ENCODE results near the gene ZNF782.
"Not testable (repeated sequence)": the region's sequence is repeated elsewhere in the genome, so short reads cannot be mapped to it uniquely, and the experiment has no call there.

ZNF782 gene

DNA sequence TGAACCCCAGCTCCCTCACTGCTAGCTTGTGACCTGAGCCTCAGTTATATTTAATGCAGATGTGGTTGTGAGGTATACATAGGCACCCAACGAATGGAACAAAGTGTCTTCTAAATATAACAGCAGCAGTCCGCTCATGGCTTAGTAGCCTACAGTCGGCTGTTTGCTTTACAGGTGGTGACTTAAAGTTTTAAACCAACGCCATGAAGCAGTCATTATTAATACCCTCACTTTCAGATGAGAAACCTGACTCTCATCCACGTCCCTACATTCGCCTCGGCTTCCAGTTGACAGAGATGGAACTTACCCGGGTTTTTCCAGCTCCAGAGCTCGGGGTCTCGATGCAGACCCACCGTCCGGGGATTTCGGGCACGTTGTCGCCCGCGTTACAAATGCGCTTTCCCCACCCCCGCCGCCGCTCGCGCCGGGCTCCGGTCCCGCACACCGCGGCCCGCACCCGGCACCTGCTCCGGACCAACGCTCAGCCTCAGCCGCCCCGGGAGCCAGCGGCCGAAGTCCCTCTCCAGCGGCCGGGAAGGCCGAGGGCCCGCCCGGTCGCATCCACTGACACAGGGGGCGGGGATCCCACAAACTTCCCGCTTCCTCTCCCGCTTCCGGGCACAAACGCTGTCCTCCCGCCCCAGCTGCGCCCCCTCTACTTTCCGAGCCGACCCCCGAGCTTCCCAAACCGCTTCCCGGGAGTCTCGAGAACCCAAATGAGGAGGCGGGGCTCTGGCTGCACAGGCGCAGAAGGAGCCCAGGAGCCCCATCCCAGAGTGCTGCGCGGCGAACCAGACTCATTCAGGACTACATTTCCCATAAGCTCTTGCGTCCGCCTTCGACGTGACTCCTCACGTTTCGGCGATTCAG, at the start of gene ZNF782:
TSS of gene ZNF782 (minus strand) at position 734 of the 870 bp plus-strand sequence. CDS start 2,553 bp downstream, outside the sequence.
- peak; percentile 97 to 99 for DNase-seq

DNA sequence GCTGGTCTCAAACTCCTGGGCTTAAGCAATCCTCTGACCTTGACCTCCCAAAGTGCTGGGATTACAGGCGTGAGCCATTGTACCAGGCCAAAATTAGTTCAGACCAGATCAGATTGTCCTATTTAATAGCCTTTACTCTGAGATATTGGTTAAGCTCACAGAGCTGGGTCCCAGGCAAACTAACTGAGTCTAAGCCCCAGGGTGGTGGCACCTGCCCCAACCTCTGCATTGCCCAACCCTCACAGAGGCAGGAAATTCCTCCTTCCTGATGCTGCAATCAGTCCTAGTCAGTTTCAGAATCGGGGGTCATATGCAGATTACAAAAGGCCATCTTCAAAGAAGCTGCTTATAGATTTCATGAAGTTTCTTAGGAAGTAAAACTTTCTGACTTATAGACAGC, 45.7 kb upstream of the ZNF782 start:
- not testable (repeated sequence) for DNase-seq

DNA sequence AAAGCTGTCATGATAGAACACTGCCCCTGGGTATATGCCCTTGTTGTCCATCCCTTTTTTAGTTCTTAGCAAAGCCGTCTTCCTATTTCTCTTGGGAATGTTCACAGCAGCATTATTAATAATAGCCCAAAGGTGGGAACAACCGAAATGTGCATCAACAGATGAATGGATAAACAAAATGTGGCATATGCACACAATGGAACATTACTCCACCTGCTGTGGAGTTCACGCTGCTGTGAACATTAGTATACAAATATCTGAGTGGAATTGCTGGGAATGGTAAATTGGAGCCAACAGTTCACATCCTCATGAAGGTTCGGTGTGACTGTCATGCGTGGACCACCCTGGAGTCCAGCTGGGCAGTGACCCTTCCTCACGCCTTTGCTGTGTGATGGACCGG, 37.8 kb upstream of the ZNF782 start:
- no peak for DNase-seq

DNA sequence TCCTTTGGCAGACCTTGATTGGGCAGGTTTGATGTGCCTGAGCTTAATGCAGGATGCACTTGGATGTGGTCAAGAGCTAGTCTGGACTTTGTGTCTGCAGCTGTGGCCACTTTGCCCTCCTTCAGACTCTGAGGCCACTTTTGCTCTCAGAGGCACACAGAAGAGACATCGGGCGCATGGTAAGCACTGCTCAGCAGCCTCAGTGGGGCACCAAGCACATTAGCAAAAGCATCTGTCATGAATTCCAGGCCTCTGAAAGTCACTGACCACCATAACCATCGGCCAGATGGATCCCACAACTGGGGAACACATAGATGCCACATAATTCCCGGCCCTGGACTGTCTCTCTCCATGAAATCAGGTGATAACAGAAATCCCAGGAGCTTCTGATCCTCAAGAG, 34.3 kb upstream of the ZNF782 start:
- no peak for DNase-seq

DNA sequence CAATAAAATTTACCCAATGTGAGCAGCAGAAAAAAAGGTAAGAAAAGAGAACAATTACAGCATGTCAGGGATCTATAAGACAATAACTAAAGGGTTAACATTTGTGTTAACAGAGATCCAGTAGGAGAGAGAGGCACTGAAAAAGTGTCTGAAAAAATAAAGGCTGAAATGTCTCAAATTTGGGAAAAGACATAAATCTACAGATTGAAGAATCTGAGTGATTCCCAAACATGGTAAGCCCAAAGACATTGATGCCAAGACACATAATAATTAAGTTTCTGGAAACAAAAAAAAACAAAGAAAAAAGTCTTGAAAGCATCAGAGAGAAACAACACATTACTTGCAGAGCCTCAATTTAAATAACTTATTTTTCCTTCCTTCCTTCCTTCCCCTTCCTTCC, 31.1 kb upstream of the ZNF782 start:
- DNase-seq, result no peak

DNA sequence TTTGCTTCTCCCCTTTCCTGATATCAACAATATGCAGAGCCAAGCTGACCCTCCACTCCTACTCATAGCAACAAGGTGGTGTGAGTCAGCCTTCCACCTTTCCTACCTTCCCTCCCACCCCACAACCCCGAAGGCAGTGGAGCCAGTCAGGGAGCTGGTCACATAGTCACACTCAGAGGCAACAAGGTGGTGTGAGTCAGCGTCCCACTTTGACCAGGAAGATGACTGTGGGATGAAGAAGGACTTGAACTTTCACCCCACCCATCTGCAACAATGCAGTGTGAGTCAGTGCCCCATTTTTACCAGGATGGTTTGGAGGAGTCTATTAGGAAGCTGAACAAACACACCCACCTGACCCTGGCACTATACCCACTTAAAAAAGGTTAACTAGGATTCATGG, 30.1 kb upstream of the ZNF782 start:
- DNase-seq, result no peak

DNA sequence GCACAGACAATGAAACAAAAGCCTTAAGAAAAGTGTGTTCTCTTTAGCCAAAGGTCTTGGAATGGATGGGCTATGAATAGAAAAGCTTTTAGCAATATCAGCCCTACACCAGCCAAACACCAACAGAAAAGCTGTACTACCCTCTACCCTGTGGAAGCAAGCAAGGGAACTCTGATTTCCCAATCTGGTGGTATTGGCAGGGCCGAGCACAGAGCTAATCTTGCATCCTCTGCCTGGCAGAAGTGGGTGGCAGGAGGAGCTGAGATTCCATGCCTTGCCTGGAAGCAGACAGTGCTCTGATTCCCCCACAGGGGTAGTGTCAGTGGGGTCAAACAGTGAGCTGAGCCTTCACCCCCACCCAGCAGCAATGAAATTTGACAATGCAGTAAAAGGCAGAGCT, 29.6 kb upstream of the ZNF782 start:
- DNase-seq, result no peak

DNA sequence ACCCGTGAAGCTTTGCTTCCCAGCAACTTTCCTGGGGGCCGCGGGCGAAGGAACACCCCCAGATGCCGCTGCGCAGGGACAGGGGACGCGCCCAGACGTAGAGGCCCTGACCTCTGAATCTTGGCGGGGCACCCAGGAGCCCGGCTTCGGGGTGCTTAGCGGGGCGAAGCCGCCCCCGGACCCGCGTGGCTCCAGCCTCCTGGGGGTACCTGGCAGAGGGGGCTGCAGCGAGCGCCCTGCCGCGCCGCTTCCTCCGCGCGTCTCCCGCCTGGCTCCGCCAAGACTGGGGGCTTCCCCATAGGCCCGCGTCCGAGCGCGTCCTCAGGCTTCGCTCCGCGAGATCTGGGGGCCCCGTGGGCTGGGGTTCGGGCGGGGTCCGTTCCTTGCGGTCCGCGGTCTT, 23.0 kb upstream of the ZNF782 start:
- no peak for DNase-seq

DNA sequence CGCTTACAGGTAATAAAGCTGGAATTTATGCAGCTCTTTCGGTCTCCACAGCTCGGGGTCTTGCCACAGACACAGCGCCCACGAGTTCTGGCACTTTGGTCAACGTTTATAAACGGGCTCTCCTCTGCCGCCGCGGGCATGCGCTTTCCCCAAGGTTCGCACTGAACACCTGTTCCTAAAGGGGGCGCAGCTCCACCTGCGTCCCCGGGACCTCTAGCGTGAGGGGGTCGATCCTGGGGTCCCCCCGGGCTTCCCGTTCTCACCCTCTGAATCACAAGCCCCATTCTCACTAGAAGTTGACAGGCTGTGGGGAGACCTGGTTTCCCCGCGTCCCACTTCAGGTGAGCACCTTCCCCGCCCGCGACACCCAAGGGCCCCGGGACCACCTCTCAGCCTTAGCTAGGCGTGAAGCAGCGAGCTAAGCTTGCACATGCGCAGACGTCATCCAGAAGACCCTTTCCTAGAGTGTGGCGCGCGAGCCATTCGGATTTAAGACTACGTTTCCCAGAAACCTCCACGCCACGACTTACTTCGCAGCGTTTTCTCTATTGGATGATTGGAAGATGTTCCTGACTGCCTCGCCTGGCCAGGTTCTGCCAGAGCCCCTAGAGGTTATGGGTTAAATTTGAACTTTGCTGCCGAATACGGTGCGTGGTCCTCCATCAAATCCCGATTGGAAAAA, 21.3 kb upstream of the ZNF782 start:
- DNase-seq, result peak; percentile 97 to 99

DNA sequence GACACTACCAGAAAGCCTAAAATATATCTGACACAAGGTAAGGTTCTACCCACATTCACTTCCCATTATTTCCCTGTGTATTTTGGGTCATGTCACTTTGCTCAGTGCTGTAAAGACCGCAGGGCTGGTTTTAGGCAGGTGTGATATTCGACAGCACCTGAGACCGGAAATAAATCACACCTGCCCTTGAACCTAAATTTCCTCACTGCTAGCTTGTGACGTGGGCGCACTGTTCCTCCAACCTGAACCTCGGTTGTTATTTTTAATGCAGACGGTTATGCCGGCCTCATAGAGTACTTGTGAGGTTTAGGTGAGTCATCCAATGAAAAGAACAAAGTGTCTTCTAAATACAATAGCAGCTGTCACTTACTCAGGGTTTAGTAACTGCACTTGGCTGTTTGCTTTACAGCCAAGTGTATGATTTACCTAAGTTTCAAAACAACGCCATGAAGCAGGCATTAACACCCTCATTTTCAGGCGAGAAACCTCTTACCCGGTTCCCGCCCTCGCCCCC, 20.7 kb upstream of the ZNF782 start:
- DNase-seq, result peak; percentile 38 to 62

DNA sequence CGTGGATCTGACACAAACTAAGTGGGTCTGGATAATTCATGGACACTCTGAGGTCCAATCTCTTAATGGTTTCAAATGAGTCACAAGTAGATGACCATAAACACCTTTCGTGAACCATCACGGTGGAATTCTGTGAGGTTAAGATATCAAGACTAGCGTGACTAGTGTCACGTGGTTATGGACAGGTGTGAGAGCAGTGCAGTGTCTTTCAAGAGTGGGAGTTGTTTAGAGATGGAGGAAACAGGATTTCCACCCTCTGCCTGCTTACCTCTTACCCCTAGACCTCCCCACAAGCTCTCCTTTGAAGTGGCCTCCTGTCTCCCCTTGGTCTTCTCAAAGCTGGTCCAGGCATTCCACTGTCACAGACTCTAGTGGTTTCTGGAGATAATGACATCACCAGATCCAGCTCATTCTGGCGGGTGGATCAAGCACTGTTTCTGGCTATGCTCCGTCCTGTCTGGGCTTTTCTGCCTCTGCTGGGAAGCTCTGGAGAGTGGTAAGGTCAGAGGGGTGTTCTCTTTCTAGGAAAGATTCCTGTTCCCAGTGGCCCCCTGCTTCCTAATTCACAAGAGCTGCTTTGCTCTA, 20.0 kb upstream of the ZNF782 start:
- DNase-seq, result no peak

DNA sequence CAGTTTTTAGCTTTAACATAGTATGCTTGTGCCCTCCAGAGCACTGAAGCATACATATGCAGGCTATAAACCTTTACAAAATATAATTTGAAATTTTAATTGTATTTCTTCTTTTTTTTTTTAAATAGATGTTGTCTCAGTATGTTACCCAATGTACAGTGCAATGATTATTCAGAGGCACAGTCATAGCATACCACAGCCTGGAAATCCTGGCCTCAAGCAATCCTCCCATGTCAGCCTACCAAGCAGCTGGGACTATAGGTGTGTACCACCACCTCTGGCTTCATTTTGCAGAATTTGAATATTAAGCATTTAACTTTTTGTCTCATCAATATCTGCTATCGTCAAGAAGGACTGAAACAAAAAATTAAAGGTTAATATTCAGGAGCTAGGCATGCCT, 16.9 kb upstream of the ZNF782 start:
- no peak for DNase-seq

DNA sequence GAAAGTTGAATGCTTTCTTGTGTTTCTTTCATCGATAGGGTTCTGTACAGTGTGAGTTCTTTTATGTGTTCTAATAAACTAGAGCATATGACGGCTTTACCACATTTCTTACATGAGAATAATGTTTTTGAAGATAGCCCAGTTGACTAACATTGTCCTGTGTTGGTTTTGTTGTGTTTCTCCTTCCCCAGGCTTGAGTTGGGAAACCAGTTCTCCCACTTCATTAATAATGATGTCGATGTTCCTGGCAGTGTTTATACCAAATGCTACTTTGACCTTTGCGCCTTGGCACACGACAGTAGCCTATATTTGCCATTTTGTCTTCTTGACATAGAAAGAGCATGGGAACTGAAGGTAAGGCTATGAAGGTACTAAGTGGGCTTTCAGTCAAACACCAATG, 14.4 kb upstream of the ZNF782 start:
- no peak for DNase-seq

DNA sequence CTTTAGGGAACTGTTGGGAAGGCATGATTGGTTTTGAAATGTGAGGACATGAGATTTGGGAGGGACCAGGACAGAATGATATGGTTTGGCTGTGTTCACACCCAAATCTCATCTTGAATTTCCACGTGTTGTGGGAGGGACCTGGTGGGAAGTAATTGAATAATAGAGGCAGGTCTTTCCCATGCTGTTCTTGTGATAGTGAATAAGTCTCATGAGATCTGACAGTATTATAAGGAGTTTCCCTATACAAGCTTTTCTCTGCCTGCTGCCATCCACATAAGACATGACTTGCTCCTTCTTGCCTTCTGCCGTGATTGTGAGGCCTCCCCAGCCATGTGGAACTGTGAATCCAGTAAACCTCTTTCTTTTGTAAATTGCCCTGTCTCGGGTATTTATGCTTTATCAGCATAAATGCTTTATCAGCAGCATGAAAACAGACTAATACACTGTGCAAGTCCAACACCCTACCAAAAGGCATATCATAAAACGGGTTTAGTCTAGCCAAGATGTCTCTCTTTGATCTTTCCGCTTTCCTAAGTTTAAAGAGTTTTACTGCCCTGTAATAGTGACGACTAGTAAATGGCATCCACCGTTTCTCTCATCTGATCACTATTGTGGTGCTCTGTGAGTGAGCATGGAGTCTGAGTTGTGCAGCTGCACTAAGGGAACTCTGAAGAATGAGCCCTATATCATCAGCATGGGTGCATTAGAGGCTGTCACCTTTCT, 12.9 kb upstream of the ZNF782 start:
- no peak for DNase-seq

DNA sequence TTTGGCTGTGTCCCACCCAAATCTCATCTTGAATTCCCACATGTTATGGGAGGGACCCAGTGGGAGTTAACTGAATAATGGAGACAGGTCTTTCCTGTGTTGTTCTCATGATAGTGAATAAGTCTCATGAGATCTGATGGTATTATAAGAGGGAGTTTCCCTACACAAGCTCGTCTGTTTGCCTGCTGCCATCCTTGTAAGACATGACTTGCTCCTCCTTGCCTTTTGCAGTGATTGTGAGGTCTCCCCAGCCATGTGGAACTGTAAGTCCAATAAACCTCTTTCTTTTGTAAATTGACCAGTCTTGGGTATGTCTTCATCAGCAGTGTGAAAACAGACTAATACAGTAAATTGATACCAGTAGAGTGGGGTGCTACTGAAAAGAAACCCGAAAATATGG, 10.9 kb upstream of the ZNF782 start:
- not testable (repeated sequence) for DNase-seq

DNA sequence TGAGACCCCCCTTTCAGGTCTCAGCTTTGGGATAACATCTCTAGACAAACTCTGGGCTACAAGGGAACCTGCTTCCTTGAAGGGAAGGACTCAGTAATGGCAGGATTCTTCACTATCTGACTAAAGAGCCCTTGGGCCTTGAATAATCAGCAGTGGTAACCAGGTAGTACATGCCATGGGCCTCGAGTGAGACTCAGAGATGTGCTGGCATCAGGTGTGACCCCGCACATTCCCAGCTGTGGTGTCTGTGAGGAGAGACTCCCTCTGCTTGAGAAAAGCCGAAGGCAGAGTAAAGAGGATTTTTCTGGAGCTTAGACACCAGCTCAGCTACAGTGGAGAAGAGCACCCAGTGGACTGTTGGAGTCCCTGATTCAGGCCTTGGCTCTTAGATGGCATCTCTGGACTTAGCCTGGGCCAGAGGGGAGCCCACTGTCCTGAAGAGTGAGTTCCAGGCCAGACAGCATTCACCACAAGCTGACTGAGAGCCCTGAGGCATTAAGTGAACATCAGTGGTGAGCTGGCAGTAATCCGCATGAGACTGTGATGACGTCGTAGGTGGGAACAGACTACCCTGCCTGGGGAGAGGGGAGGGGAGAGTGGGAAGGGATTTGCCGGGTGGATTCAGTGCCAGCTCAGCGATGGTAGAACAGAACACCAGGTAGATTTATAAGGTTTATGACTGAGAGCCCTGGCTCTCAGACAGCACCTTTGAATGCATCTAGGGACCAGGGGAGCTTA, 5.3 kb upstream of the ZNF782 start:
- peak in 1 of 2 experiments; percentile 23 for DNase-seq

DNA sequence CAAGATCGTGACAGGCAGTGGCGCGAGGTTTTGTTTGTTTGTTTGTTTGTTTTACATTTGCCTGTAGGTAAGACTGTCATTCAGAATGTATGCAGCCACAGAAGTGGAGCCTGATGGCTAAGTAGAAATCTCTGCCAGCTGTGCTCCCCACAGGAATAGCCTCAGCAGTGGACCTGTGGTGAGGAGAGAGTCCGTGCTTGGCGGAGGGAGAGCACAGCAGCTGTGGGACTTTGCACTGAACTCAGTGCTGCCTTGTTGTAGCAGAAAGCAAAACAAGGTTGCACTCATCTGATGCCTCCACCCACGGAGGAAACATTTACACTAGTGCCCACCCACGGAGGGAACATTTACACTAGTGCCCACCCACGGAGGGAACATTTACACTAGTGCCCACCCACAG, 4.4 kb upstream of the ZNF782 start:
- no peak for DNase-seq

DNA sequence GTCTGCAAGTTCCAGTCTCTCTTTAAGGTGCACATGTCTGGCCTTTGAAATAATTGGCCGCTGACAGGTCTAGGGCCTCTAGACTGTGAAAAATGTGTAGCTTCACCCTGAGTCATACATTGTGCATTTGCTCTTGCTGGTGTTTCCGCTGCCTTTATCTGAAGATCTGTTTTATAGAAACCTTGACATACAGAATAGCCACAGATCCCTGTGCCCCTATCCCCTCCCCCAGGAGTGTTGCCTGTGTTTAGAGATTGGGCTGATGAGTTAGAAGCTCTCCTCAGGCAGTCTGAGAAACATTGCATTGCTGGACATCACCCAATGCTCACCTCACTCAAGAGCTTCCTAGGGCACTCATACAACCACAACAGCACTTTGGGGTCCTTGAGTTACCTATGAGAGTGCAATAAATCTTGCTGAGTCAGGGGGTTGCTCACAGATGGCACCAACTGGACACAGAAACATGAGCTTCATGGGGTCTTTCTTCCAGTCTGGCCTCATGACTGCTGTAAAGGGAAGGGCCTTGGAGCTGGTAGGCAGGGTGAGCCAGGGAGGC, 3.8 kb upstream of the ZNF782 start:
- DNase-seq, result no peak

DNA sequence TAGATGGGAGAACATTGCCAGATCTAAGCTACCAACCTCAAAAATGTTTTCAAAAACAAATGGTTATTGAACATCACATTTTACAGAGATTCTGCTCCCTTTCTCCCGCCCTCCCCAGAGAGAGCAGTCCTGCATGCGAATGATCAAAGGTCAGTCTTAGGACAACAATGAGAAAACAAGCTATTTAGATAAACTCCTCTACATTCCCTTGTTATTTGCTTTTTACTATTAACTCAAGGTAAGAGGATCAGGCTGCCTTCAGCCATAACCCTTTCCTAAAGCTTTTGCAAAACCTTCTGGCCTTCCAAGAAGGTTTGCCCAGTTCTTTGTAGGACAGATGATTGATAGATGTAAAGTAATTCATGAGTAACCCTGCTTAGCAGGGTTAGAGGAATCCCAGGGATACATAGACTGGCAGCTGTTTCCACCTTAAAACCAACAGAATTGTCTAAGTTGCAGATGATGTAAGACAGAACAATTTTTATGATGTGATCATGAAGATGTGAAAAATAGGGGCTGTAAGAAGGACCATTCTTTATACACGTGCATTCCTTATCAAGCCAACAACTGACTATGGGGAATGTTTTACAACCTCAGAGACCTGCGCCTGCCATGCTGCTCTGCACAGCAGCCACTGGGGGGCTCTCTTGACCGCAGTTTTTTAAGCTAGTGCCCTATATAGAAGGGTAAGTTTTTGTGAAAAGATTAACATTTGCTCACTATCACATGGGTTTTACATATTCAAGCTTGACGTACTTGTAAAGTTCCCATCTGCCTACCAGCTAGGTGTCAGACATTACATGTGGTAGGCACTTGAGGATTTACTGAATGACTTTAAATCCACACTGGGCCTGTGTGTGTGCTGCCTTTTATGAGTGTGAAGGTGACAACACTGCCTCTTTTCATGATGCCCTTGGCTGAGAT, 2.3 kb upstream of the ZNF782 start:
- DNase-seq, result peak; percentile 79 to 94

DNA sequence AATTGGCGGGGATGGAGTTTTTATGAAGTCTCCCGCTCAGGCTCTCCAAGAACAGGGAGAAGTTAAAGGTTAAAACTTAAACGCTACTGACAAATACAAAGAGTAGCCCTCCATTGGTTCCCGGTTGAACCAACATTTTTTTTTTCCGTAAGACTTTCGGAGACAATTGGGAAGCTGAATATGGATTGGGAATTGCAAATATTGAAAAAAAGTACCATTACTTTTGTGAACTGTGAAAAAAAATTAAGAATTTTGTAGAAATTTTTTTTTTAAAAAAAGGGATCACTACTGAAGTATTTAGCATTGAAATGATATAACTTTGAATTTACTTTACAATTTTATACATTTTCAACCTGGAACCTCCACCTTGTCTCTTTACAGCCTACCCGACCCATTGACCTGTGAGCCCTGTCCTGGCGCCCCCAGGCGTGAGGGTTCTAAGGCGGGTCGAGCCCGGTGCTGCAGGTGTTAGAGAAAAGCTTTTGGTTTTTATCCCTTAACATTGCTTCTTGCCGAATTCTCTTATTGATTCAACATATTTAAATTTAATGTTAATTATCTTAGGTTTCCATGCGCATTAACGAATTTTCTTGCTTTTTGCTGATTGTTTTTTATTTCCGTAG, 448 bp upstream of the ZNF782 start:
- DNase-seq, result no peak

All from NCI-H524 (cell line).